Stomach (tissue), 4 donors: ENCODE results near the gene COX7A2.

Experiments used
- CTCF ChIP-seq, 7 experiments: fragments of 450-650 bp in 4 of 7; fragments of 200-600 bp in 3 of 7; sonication (generic) in 3 of 7; IDR thresholded peaks; one replicate each; pipeline ENCODE4 v1.5.1; 2016 to 2019; ENCODE audit warnings: antibody characterized with exemption in 7 of 7, control low read depth in 2 of 7, mild to moderate bottlenecking in 1 of 7
- EP300 ChIP-seq: sonication (generic); formaldehyde crosslinking; IDR thresholded peaks from one replicate; pipeline ENCODE4 v1.6.1; 2017; ENCODE audit warnings: antibody characterized with exemption
- POLR2A ChIP-seq, 4 donors: fragments of 450-650 bp; IDR thresholded peaks; one replicate each; pipeline ENCODE4 v1.6.1; 2016; ENCODE audit warnings: antibody characterized with exemption in 4 of 4, control low read depth in 2 of 4, mild to moderate bottlenecking in 1 of 4, moderate library complexity in 1 of 4

- TF ChIP-seq POLR2A (IDR thresholded peaks at IDR 0.05) (no peak), CTCF (IDR thresholded peaks at IDR 0.05) (no peak), EP300 (no peak)
Measured at GRCh38 chr6:75283907-75284631, 40.5 kb upstream of the COX7A2 start.
